HG03196 (cell line): ENCODE measurements around the gene DLG2.
"Not testable (repeated sequence)": the region's sequence is repeated elsewhere in the genome, so short reads cannot be mapped to it uniquely, and the experiment has no call there.

Experiments used
- ATAC-seq: cut with Tn5 transposase; IDR thresholded peaks from one replicate; pipeline ENCODE4 v1.9.1; 2021; ENCODE audit not compliant: unreplicated experiment

DLG2 gene

GRCh38 chr11:84795698-84796097, 831.4 kb downstream of the DLG2 start:
- no peak for ATAC-seq

DNA sequence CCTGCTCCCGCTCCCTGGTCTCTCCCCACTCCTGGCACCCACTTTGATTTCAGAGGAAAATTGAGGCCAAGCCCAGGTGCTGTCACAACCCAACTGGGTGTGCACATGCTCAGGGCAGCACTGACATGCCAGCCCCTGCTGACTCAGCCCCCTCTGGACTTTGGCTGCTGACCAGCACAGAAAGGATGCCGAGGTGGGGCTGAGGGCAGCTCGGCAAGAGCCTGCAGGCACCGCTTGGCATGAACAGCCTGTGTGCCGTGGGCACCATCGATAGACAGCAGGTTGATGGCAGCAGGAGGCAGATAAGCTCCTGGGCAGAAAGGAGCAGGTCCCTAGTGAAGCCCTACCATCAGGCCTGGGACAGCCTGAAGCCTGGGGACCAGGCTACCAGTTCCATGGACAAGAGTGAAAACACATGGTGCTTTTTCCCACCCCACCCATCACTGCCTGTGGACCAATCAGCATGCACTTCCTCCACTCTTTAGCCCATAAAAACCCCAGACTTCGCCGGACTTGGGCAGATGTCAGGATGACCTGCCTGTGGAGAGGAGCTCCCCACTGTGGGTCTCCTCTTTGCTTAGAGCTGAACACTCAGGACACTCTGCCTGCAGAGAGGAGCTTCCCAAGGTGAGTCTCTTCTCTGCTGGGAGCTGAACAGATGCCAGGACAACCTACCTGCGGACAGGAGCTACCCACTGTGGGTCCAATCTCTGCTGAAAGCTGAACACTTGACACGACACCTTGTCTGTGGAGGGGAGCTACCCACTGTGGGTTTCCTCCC, 832.3 kb downstream of the DLG2 start:
- no peak for ATAC-seq

DNA sequence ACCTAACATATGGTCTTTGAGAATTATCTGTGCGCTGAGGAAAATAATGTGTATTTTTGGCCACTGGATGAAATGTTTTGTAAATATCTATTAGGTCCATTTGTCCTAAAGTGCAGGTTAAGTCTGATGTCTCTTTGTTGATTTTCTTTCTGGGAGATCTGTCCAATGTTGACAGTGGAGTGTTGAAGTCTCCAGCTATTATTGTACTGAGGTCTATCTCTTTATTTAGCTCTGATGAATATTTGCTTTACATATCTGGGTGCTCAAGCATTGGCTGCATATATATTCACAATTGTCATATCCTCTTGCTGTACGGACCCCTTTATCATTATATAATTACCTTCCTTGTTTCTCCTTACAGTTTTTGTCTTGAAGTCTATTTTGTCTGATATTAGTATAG, 833.8 kb downstream of the DLG2 start:
- ATAC-seq, result no peak

DNA sequence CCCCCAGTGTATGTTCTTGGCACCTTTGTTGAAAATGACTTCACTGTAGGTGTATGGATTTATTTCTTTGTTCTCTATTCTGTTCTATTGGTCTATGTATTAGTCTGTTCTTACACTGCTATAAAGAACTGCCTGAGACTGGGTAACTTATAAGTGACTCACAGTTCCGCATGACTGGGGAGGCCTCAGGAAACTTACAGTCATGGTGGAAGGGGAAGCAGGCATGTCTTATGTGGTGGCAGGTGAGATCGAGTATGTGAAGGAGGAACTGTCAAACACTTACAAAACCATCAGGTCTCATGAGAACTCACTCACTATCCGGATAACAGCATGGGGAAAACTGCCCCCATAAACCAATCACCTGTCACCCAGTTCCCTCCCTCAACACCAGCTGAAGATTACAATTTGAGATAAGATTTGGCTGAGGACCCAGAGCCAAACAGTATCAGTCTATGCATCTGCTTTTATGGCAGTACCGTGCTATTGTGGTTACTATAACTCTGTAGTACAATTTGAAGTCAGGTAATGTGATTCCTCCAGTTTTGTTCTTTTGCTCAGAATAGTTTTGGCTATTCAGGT, 836.2 kb downstream of the DLG2 start:
- ATAC-seq, result no peak

- ATAC-seq, result no peak
These were observed 838.9 kb downstream of the DLG2 start for GRCh38 chr11:84788220-84788619.

DNA sequence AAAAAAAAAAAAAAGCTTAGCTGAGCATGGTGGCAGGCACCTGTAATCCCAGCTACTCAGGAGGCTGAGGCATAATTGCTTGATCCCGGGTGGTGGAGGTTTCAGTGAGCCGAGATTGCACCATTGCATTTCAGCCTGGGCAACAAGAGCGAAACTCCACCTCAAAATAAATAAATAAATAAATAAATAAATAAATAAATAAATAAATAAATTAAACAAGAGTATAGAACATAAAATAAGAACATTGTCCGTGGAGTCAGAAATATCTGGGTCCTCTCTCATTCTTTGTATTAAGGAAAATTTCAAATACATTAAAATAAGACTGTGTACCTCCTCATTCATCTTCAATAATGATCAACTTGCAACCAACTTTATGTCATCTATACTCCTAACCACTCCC, 843.0 kb downstream of the DLG2 start:
- not testable (repeated sequence) for ATAC-seq

DNA sequence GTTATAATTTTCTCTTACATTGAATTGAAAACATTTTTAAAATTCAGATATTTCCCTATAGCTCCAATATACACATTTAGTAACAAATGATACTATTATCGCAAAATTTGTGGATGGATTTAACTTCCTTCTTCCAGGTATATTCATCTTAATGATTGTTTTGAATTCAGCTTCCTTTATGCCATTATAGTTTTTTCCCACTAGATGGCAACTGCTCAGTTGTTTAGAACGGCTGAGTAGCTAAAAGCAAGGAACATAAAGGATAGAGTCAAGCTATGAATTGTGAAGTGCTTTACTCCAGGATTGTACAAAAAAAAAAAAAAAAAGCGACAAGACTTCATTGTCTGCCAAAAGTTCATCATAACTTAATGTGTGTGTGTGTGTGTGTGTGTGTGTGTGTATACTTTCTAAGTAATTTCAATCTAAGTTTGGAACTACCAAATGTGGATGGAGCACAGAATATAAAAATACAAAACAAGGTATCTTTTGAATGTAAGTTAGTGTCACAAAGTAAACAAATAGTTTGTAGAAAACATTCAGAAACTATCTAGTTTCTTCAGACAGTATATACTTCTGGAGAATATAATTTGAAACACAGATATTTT, 846.4 kb downstream of the DLG2 start:
- ATAC-seq, result no peak

- ATAC-seq, result no peak
These were observed 851.6 kb downstream of the DLG2 start for GRCh38 chr11:84775503-84775902.

- ATAC-seq, result no peak
These were observed 863.2 kb downstream of the DLG2 start for GRCh38 chr11:84763931-84764330.

GRCh38 chr11:84757711-84758110, 869.4 kb downstream of the DLG2 start:
- no peak for ATAC-seq

- no peak for ATAC-seq
These were observed 875.8 kb downstream of the DLG2 start for GRCh38 chr11:84751371-84751770.

- ATAC-seq, result no peak
These were observed 879.3 kb downstream of the DLG2 start for GRCh38 chr11:84747871-84748270.

GRCh38 chr11:84740050-84740449, 887.1 kb downstream of the DLG2 start:
- no peak for ATAC-seq

DNA sequence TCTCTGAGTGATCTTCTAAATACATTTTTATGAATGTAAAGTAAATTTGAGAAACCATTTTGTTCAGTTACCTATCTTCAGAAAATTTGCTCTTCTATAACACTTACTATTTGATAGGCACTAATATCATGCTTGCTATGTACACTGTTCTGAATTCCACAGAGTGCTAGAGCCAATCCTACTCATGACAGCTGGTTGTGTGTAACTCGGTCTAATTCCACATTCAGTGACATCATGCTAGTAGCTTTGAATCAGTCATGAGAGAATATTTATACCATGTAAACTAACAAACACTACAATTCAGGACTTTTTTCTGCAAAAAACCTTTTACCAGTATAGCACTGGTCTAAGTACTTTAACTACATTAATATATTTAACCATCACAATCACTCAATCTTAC, 902.9 kb downstream of the DLG2 start:
- ATAC-seq, result no peak

DNA sequence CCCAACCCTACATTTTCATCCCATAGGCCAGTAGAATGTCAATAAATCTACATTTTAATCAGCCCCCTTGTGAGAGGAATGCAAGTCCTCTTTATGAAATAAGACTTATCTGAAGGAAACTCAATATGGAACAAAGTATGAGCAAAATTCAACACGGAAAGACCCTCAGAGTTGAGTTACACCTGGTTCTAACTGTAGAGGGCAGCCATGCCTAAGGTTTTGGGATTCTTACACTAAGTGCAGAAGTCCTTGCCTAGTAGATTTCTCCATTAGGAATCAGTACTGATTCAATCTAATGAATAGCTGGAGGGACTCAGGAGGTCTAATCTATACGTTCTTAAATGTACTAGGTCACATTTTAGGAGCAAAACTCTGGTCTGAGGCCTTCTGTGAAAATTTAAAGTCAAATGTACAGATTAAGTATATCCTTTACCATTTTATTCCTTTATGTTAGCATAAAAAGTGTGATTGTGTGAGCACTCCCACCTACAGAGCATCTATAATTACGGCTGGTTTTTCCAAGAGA, 904.5 kb downstream of the DLG2 start:
- no peak for ATAC-seq

- no peak for ATAC-seq
These were observed 905.6 kb downstream of the DLG2 start for GRCh38 chr11:84721561-84721961.

GRCh38 chr11:84720706-84721402, 906.3 kb downstream of the DLG2 start:
- no peak for ATAC-seq

DNA sequence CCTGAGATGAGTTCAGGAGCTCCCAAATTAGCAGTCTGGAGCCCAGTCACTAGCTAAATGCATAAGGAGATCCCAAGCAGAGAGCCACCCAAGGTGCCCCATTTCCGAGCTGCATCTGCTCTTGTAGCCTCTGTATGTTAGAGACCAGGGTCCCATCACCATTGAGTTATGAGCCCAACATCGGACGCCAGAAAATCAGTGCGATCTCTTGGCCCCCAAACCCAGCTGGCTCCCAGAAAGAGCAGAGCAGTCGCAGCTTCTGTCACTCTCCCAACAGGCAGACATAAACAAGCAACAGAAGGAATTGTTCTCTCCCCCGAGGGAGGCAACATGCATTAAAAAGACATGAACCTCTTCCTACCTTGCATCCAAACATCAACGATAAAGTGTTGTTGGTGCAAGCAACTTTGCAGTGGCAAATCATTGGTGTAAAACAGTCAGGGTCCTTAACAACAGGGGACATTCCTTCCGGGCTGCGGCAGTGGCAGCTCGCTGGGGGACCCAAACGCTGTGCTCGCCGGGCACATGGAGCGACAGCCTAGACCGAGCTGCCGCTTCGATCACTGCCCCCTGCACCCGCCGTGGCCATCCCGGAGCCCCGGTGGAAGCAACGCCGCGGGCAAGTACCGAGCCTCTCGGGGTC, 907.1 kb downstream of the DLG2 start:
- no peak for ATAC-seq

DNA sequence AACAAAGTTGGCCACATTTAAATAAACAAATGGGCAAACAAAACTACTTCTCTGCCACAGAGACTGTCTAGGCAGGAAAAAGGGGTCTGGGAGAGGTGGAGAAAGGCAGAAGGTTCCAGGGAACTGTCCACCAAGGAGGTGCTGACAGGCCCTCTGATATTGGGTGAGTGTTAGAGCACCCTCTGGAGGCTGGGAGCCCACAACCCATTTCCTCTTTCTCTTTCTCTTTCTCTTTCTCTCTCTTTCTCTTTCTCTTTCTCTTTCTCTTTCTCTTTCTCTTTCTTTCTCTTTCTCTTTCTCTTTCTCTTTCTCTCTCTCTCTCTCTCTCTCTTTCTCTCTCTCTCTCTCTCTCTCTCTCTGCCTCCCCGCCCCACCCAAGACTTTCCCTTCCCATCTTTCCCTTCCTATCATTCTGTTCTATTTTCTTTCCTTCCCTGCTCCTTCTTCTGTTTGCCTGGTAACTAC, 912.8 kb downstream of the DLG2 start:
- ATAC-seq, result peak; percentile 85

GRCh38 chr11:84691830-84692229, 935.3 kb downstream of the DLG2 start:
- no peak for ATAC-seq

DNA sequence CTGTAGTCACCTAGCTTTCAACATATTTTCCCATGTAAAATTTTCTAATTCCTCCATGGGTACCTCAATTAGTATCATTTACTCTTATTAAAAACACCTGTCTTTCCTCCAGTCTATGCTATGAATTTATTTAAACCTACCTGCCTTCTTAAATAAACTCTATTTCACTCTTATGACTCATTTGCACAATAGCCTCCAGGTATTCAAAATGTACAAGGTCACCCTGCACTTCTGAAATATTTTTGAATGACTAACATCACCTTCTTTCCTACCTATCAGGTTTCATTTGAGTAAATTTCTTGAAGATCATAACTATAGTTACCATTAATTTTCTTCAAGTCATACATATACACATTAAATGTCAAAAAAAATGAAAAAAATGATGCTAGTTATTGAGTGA, 939.7 kb downstream of the DLG2 start:
- ATAC-seq, result no peak
